ENCODE data around the gene CDK18. TPM values are rescaled to one million over a fixed set of nuclear protein-coding genes. Genes with fewer than 3 reads are reported as not detected.

CDK18 gene
- polyA plus RNA-seq, 1 experiment = 0.83 TPM

GRCh38 chr1:205516362-205516761, 11.9 kb downstream of the CDK18 start:
- CTCF ChIA-PET = interaction anchor here (0.6 to 28.3 kb wide), 7 partner anchors 8 to 185 kb away, joined by 3 to 819 read pairs (median 5); partner anchors contain the start of gene CDK18
- Histone ChIP-seq H3K27me3 (ENCODE audit: control insufficient read depth, insufficient read depth, low read length) (peaks cover 12% of the 10 kb centered on the region), H3K4me3 (ENCODE audit: low read depth, low read length) (no peak overlapping the region), H3K36me3 (ENCODE audit: control insufficient read depth, insufficient read depth, low read length) (no peaks in the 10 kb centered on the region)
- DNase-seq (ENCODE audit: low read depth) = no peak
- TF ChIP-seq, protein P1, sequence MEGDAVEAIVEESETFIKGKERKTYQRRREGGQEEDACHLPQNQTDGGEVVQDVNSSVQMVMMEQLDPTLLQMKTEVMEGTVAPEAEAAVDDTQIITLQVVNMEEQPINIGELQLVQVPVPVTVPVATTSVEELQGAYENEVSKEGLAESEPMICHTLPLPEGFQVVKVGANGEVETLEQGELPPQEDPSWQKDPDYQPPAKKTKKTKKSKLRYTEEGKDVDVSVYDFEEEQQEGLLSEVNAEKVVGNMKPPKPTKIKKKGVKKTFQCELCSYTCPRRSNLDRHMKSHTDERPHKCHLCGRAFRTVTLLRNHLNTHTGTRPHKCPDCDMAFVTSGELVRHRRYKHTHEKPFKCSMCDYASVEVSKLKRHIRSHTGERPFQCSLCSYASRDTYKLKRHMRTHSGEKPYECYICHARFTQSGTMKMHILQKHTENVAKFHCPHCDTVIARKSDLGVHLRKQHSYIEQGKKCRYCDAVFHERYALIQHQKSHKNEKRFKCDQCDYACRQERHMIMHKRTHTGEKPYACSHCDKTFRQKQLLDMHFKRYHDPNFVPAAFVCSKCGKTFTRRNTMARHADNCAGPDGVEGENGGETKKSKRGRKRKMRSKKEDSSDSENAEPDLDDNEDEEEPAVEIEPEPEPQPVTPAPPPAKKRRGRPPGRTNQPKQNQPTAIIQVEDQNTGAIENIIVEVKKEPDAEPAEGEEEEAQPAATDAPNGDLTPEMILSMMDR (IDR thresholded peaks at IDR 0.05; ENCODE audit: insufficient read depth, low read depth, low read length) = no peak
- POLR2A ChIA-PET = no interaction called here

GRCh38 chr1:205517288-205517687, 12.8 kb downstream of the CDK18 start:
- DNase-seq (ENCODE audit: low read depth) = no peak
- Histone ChIP-seq H3K36me3 (ENCODE audit: control insufficient read depth, insufficient read depth, low read length) (no peaks in the 10 kb centered on the region), H3K27me3 (ENCODE audit: control insufficient read depth, insufficient read depth, low read length) (peaks cover 16% of the 10 kb centered on the region), H3K4me3 (ENCODE audit: low read depth, low read length) (no peak overlapping the region)
- POLR2A ChIA-PET = no interaction called here
- CTCF ChIA-PET = interaction anchor here (3.0 to 28.3 kb wide), 3 partner anchors 7 to 21 kb away, joined by 11 to 819 read pairs (median 16); partner anchors contain the start of gene CDK18
- TF ChIP-seq, protein P1 (IDR thresholded peaks at IDR 0.05; ENCODE audit: insufficient read depth, low read depth, low read length) = no peak

DNA sequence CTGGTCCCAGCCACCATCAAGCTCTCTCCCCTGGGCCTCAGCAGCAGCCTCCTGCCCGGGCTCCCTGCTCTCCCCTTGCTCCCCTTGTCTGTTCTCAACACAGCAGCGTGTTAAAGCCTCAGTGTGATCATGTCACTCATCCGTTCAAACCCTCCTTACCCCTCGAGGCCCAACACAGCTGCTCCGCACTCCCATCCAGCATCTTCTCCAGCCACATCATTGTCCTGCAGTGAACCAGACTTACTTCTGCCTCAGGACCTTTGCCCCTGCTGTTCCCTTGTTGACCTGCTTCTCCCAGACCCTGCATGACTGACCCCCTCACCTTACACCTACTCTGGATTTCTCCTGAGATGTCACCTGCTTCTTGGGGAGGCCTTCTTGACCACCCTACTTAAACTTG, 13.3 kb downstream of the CDK18 start:
- no peak for DNase-seq (ENCODE audit: low read depth)

GRCh38 chr1:205518661-205519540, 14.4 kb downstream of the CDK18 start:
- no peaks in the 10 kb centered on the region for H3K36me3 ChIP-seq (ENCODE audit: control insufficient read depth, insufficient read depth, low read length)
- H3K4me3 ChIP-seq (ENCODE audit: low read depth, low read length) = no peak overlapping the region
- peaks cover 18% of the 10 kb centered on the region for H3K27me3 ChIP-seq (ENCODE audit: control insufficient read depth, insufficient read depth, low read length)
- CTCF ChIA-PET = interaction anchor here (0.6 to 28.3 kb wide), 7 partner anchors 10 to 194 kb away, joined by 3 to 819 read pairs (median 4); partner anchors contain the start of gene CDK18
- no peak for DNase-seq (ENCODE audit: low read depth)
- TF ChIP-seq, protein P1 (IDR thresholded peaks at IDR 0.05; ENCODE audit: insufficient read depth, low read depth, low read length) = no peak
- POLR2A ChIA-PET = no interaction called here

More for the DNA sequence above, 13.3 kb downstream of the CDK18 start:
- TF ChIP-seq, protein P1 (IDR thresholded peaks at IDR 0.05; ENCODE audit: insufficient read depth, low read depth, low read length) = no peak
- no peak overlapping the region for H3K4me3 ChIP-seq (ENCODE audit: low read depth, low read length)
- peaks cover 17% of the 10 kb centered on the region for H3K27me3 ChIP-seq (ENCODE audit: control insufficient read depth, insufficient read depth, low read length)
- POLR2A ChIA-PET = no interaction called here
- CTCF ChIA-PET = interaction anchor here (3.0 to 28.3 kb wide), 3 partner anchors 7 to 22 kb away, joined by 11 to 819 read pairs (median 16); partner anchors contain the start of gene CDK18
- H3K36me3 ChIP-seq (ENCODE audit: control insufficient read depth, insufficient read depth, low read length) = no peaks in the 10 kb centered on the region

DNA sequence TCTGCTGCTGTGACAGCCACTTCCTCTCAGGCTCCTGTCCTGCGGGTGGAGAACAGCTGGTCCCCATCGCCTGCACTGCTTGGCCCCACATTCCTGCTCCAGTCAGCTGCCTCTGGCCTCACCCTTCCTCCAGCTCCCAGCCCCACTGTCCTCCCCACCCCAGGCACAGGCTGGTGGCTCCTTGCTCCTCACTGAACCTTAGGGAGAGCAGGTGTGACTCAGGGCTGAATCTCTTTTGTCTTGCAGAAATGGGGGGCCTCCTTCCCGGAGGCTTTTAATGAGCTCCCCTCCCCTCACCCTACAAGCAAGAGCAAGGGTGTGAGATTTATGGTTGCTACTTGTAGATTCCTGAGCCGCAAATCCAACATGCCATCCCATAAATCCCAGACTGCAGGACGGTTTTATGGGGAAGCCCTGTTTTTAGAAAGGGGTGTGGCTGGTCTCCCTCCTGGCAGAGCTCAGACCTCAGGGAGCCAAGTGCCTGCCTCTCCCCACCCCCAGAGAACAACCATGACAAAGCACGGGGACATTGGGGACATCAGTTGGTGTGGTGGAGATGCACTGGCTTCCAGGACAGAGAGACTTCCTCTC, 15.2 kb downstream of the CDK18 start:
- H3K27me3 ChIP-seq (ENCODE audit: control insufficient read depth, insufficient read depth, low read length) = peaks cover 18% of the 10 kb centered on the region
- no peak overlapping the region for H3K4me3 ChIP-seq (ENCODE audit: low read depth, low read length)
- ChIA-PET POLR2A (no interaction called here), CTCF (interaction anchor here (0.6 to 28.3 kb wide), 7 partner anchors 9 to 195 kb away, joined by 3 to 819 read pairs (median 4); partner anchors contain the start of gene CDK18)
- TF ChIP-seq, protein P1 (IDR thresholded peaks at IDR 0.05; ENCODE audit: insufficient read depth, low read depth, low read length) = no peak
- no peaks in the 10 kb centered on the region for H3K36me3 ChIP-seq (ENCODE audit: control insufficient read depth, insufficient read depth, low read length)
- DNase-seq (ENCODE audit: low read depth) = no peak

Measured in BJ (cell line).